Right forelimb (tissue), 1 donor: Measurements from ENCODE around the gene THAP8.
"Not testable (repeated sequence)": the region's sequence is repeated elsewhere in the genome, so short reads cannot be mapped to it uniquely, and the experiment has no call there.

Source experiments
- DNase-seq: peaks from one replicate; pipeline ENCODE4 v3.0.0-alpha.2; 2018

The THAP8 gene

GRCh38 chr19:36054119-36054732 is at the start of gene THAP8:
Gene THAP8, minus strand, starts transcription at chr19:36054285. Its CDS starts 68 bp downstream, at chr19:36054217.
- DNase-seq, result peak; percentile 100

- no peak for DNase-seq
Measured at GRCh38 chr19:36103040-36103626, 49.0 kb upstream of the THAP8 start.

- no peak for DNase-seq
Measured at GRCh38 chr19:36101550-36102327, 47.7 kb upstream of the THAP8 start.

GRCh38 chr19:36100476-36100875 is 46.4 kb upstream of the THAP8 start:
- no peak for DNase-seq

GRCh38 chr19:36099166-36099785 is 45.2 kb upstream of the THAP8 start:
- DNase-seq, result no peak

GRCh38 chr19:36097036-36097435 is 43.0 kb upstream of the THAP8 start:
- DNase-seq, result no peak

- no peak for DNase-seq
Measured at GRCh38 chr19:36093687-36094086, 39.6 kb upstream of the THAP8 start.

- DNase-seq, result no peak
Measured at GRCh38 chr19:36093146-36093662, 39.1 kb upstream of the THAP8 start.

- no peak for DNase-seq
Measured at GRCh38 chr19:36092566-36092965, 38.5 kb upstream of the THAP8 start.

- no peak for DNase-seq
Measured at GRCh38 chr19:36090910-36091695, 37.0 kb upstream of the THAP8 start.

- DNase-seq, result no peak
Measured at GRCh38 chr19:36089847-36090246, 35.8 kb upstream of the THAP8 start.

GRCh38 chr19:36086326-36086725 is 32.2 kb upstream of the THAP8 start:
- DNase-seq, result no peak

- no peak for DNase-seq
Measured at GRCh38 chr19:36084231-36085009, 30.3 kb upstream of the THAP8 start.

- no peak for DNase-seq
Measured at GRCh38 chr19:36082916-36083315, 28.8 kb upstream of the THAP8 start.

GRCh38 chr19:36081894-36082293 is 27.8 kb upstream of the THAP8 start:
- DNase-seq, result no peak

GRCh38 chr19:36081385-36081784 is 27.3 kb upstream of the THAP8 start:
- DNase-seq, result no peak

- DNase-seq, result no peak
Measured at GRCh38 chr19:36079389-36079945, 25.4 kb upstream of the THAP8 start.

- no peak for DNase-seq
Measured at GRCh38 chr19:36073121-36073876, 19.2 kb upstream of the THAP8 start.

GRCh38 chr19:36072081-36072480 is 18.0 kb upstream of the THAP8 start:
- no peak for DNase-seq

- DNase-seq, result not testable (repeated sequence)
Measured at GRCh38 chr19:36068810-36069499, 14.9 kb upstream of the THAP8 start.
